PFSK-1 (cell line): ENCODE data around the gene EFNA5. TPM values are rescaled to one million over a fixed set of nuclear protein-coding genes. Genes with fewer than 3 reads are reported as not detected.

Experiments used
- FOXP2 ChIP-seq: optimal IDR thresholded peaks from 2 replicates; pipeline ENCODE3; 2011; ENCODE audit warnings: borderline replicate concordance, control low read depth, inconsistent platforms; ENCODE audit not compliant: insufficient read depth; ENCODE audit errors: extremely low read length, extremely low read depth
- POLR2AphosphoS5 ChIP-seq: IDR thresholded peaks from 2 replicates; pipeline ENCODE4 v1.6.1; 2012; ENCODE audit warnings: low read depth, mild to moderate bottlenecking, control low read depth, low read length, moderate library complexity
- SIN3A ChIP-seq: IDR thresholded peaks from 2 replicates; pipeline ENCODE4 v1.6.1; 2012; ENCODE audit warnings: mild to moderate bottlenecking, low read length, moderate library complexity, borderline replicate concordance; ENCODE audit not compliant: insufficient read depth
- TAF1 ChIP-seq: IDR thresholded peaks from 2 replicates; pipeline ENCODE4 v1.6.1; 2012; ENCODE audit warnings: low read length, control low read depth, borderline replicate concordance; ENCODE audit not compliant: insufficient read depth
- polyA plus RNA-seq: library from polyadenylated mRNA; unstranded; fragments of >200 nt; gene quantifications from one replicate; pipeline ENCODE4 v1.2.1, GENCODE V29; 2012; ENCODE audit warnings: low read depth, missing spikeins; ENCODE audit not compliant: insufficient read length
- TF ChIP-seq, protein P1 (sequence below), 2 experiments: IDR thresholded peaks; 2 replicates each; pipeline versions ENCODE4 v1.6.1 to v1.8.0; 2011 to 2012; ENCODE audit warnings: low read depth in 2 of 2, low read length in 2 of 2, control low read depth in 1 of 2, inconsistent platforms in 1 of 2, mild to moderate bottlenecking in 1 of 2, moderate library complexity in 1 of 2; ENCODE audit not compliant: insufficient read depth in 1 of 2

Gene EFNA5
- polyA plus RNA-seq, result 1.9 TPM

DNA sequence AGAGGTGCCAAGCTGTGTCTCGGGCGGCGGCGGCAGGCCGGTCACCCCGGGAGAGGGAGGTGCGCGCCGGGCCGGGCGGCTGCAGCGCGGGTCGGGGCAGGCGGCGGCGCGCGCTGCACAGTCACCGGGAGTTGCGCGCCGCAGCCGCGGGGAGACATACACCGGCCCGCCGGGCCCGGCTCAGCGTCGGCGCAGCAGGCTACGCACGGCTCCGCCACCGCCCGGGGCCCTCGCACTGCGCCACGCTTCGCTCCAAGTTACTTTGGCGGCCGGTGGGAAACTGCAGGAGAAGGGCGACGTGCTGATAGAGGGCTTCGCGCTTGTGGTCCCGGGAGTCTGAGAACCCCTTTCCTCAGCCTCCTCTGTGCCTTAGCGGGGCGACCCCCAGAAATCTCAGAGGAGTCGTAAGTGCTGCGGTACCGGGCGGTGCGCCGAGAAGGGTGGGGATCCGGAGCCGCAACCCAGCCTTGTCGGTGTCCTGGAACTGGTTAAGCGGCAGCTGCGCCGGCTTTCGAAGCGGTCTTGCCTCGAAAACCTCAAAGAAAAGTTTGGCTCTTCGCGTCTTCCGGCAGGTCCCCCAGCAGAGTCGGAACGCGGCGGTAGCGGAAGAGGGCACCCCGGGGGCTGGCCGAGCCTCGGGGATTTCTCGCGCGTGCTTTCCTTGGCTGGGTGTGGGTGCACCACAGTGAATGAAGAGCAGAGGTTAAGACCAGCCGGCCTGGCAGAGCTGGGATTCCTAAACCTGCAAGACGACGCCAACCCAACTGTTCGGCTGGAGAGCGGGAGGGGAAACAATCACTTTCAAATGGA lies at the start of gene EFNA5:
Gene EFNA5, minus strand, starts transcription at position 6 of the 810 bp plus-strand sequence.
- no peak for TF ChIP-seq SIN3A
- no peak for TF ChIP-seq FOXP2
- TF ChIP-seq, protein P1, sequence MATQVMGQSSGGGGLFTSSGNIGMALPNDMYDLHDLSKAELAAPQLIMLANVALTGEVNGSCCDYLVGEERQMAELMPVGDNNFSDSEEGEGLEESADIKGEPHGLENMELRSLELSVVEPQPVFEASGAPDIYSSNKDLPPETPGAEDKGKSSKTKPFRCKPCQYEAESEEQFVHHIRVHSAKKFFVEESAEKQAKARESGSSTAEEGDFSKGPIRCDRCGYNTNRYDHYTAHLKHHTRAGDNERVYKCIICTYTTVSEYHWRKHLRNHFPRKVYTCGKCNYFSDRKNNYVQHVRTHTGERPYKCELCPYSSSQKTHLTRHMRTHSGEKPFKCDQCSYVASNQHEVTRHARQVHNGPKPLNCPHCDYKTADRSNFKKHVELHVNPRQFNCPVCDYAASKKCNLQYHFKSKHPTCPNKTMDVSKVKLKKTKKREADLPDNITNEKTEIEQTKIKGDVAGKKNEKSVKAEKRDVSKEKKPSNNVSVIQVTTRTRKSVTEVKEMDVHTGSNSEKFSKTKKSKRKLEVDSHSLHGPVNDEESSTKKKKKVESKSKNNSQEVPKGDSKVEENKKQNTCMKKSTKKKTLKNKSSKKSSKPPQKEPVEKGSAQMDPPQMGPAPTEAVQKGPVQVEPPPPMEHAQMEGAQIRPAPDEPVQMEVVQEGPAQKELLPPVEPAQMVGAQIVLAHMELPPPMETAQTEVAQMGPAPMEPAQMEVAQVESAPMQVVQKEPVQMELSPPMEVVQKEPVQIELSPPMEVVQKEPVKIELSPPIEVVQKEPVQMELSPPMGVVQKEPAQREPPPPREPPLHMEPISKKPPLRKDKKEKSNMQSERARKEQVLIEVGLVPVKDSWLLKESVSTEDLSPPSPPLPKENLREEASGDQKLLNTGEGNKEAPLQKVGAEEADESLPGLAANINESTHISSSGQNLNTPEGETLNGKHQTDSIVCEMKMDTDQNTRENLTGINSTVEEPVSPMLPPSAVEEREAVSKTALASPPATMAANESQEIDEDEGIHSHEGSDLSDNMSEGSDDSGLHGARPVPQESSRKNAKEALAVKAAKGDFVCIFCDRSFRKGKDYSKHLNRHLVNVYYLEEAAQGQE (IDR thresholded peaks at IDR 0.05; ENCODE audit: insufficient read depth in 1 of 2, low read depth in 2 of 2, low read length in 2 of 2), result no peak
- no peak for TF ChIP-seq POLR2AphosphoS5
- TF ChIP-seq TAF1, result no peak

DNA sequence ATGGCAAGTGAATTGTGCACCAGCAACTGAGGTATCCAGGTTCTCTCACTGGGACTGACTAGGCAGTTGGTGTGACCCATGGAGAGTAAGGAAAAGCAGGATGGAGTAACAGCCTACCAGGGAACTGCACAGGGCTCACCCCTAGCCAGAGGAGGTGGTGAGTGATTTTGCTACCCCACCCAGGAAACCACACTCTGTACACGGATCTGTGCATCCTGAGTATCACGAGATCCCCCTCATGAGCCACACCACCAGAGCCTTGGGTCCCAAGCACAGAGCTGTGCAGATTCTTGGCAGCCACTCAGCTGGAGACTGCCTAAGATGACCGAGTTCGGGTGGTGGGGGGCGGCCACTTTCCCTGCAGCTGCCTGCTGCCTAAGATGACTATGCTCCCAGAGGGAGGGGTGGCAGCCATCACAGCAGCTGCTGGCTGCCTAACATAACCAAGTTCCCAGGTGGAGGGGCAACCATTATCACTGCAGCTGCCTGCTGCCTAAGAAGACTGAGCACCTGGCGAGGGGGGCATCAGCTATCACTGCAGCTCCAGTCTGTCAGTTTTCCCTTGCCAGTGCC lies 48.4 kb upstream of the EFNA5 start:
- TF ChIP-seq TAF1, result no peak
- no peak for TF ChIP-seq POLR2AphosphoS5
- no peak for TF ChIP-seq SIN3A
- TF ChIP-seq FOXP2, result no peak
- TF ChIP-seq, protein P1 (IDR thresholded peaks at IDR 0.05; ENCODE audit: insufficient read depth in 1 of 2, low read depth in 2 of 2, low read length in 2 of 2), result no peak

DNA sequence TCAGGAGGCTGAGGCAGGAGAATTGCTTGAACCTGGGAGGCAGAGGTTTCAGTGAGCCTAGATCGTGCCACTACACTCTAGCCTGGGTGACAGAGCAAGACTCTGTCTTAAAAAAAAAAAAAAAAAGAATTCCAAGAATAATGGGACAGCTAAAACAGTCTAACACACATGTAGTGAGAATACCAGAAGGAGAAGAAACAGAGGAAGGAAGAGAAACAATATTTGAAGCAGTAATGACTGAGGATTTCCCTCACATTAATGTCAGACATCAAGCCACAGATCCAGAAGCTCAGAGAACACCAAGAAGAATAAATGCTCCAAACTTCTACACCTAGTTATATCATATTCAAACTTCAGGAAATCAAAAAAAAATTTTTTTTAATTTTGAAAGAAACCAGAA lies 47.1 kb upstream of the EFNA5 start:
- TF ChIP-seq TAF1 (no peak), FOXP2 (no peak), POLR2AphosphoS5 (no peak), SIN3A (no peak)
- TF ChIP-seq, protein P1 (IDR thresholded peaks at IDR 0.05; ENCODE audit: insufficient read depth in 1 of 2, low read depth in 2 of 2, low read length in 2 of 2), result no peak

DNA sequence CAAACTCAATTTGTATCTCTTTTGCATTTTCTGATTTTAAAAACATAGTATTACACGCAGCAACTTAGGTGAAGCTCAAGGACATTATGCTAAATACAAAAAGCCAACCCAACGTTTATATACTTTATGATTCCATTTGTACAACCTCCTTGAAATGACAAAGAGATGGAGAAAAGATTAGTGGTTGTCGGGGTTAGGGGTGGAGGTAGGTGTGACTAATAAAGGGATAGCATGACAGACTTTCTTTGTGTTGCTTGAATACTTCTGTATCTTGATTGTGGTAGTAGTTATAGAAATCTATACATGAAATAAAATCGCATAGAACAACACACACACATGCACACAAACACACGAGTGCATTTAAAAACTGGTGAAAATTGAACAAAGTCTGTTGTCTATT lies 42.5 kb upstream of the EFNA5 start:
- TF ChIP-seq TAF1 (no peak), FOXP2 (no peak), SIN3A (no peak), POLR2AphosphoS5 (no peak)
- TF ChIP-seq, protein P1 (IDR thresholded peaks at IDR 0.05; ENCODE audit: insufficient read depth in 1 of 2, low read depth in 2 of 2, low read length in 2 of 2), result no peak
